ENCODE measurements around the gene GJD4. TPM values are rescaled to one million over a fixed set of nuclear protein-coding genes. Genes with fewer than 3 reads are reported as not detected.
A peak's percentile ranks its signal among the peaks of the same experiment; 100 is the strongest.

GJD4 gene
- total and polyA plus RNA-seq, 2 experiments from 2014 or later = not detected

DNA sequence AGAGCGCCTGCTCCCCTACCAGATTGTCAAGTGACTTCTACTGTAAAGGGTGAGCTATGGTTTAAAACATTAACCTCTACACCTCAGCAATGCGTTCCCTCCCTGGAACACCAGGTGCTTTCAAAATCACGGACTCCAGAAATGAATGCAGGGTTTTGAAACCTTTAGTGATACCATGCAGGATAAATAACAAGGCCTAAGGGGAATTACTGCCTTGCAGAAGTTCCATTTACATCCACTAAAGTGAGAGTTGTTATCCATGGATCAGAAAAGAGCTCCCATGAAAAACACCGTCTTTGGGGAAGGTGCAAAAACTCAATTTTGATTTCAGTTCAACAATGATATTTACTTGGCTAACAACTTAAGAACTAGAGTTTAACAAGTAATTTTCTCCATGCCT is 33.0 kb downstream of the GJD4 start (continued):
- TF ChIP-seq, protein P1, sequence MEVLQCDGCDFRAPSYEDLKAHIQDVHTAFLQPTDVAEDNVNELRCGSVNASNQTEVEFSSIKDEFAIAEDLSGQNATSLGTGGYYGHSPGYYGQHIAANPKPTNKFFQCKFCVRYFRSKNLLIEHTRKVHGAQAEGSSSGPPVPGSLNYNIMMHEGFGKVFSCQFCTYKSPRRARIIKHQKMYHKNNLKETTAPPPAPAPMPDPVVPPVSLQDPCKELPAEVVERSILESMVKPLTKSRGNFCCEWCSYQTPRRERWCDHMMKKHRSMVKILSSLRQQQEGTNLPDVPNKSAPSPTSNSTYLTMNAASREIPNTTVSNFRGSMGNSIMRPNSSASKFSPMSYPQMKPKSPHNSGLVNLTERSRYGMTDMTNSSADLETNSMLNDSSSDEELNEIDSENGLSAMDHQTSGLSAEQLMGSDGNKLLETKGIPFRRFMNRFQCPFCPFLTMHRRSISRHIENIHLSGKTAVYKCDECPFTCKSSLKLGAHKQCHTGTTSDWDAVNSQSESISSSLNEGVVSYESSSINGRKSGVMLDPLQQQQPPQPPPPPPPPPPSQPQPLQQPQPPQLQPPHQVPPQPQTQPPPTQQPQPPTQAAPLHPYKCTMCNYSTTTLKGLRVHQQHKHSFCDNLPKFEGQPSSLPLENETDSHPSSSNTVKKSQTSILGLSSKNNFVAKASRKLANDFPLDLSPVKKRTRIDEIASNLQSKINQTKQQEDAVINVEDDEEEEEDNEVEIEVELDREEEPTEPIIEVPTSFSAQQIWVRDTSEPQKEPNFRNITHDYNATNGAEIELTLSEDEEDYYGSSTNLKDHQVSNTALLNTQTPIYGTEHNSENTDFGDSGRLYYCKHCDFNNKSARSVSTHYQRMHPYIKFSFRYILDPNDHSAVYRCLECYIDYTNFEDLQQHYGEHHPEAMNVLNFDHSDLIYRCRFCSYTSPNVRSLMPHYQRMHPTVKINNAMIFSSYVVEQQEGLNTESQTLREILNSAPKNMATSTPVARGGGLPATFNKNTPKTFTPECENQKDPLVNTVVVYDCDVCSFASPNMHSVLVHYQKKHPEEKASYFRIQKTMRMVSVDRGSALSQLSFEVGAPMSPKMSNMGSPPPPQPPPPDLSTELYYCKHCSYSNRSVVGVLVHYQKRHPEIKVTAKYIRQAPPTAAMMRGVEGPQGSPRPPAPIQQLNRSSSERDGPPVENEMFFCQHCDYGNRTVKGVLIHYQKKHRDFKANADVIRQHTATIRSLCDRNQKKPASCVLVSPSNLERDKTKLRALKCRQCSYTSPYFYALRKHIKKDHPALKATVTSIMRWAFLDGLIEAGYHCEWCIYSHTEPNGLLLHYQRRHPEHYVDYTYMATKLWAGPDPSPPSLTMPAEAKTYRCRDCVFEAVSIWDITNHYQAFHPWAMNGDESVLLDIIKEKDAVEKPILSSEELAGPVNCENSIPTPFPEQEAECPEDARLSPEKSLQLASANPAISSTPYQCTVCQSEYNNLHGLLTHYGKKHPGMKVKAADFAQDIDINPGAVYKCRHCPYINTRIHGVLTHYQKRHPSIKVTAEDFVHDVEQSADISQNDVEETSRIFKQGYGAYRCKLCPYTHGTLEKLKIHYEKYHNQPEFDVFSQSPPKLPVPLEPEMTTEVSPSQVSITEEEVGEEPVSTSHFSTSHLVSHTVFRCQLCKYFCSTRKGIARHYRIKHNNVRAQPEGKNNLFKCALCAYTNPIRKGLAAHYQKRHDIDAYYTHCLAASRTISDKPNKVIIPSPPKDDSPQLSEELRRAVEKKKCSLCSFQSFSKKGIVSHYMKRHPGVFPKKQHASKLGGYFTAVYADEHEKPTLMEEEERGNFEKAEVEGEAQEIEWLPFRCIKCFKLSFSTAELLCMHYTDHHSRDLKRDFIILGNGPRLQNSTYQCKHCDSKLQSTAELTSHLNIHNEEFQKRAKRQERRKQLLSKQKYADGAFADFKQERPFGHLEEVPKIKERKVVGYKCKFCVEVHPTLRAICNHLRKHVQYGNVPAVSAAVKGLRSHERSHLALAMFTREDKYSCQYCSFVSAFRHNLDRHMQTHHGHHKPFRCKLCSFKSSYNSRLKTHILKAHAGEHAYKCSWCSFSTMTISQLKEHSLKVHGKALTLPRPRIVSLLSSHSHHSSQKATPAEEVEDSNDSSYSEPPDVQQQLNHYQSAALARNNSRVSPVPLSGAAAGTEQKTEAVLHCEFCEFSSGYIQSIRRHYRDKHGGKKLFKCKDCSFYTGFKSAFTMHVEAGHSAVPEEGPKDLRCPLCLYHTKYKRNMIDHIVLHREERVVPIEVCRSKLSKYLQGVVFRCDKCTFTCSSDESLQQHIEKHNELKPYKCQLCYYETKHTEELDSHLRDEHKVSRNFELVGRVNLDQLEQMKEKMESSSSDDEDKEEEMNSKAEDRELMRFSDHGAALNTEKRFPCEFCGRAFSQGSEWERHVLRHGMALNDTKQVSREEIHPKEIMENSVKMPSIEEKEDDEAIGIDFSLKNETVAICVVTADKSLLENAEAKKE (CRISPR knock-in tag; IDR thresholded peaks at IDR 0.05) = no peak
- no peak for TF ChIP-seq EZH2phosphoT487 (IDR thresholded peaks at IDR 0.05; ENCODE audit: unreplicated experiment)

DNA sequence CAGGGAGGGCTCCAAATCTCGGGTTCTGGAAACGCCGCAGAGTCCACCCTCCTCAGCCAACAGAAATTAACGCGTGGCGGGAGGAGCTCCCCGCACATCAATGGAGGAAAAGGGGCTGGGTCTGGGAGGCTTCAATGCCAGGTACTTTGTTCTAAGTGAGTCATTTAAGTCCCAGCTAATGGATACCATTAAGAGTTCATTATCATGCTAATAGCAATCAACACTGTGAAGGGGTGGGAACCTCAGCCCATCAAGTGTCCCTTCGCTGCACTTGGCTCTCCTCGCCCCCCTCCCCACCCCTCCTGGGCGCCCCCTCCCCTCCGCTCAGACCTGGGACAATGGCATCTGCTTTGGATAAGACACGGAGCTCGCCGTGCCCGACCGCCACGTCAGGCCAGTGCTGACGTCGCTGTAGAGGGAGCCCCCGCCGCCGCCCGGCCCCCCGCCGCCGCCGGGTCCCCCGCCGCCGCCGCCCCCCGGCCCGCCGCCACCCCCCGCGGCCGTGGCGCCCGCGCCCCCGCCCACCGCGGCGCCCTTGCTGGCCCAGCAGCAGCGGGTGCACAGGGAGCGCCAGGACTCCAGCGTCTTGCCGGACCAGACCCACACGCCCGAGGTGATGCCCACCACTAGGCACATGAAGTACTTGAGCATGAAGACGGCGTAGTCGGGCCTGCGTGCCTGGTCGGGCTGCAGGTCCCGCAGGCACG is 34.0 kb downstream of the GJD4 start:
- DNase-seq (ENCODE audit: low spot score) = peak; percentile 90

More for the DNA sequence above, 34.0 kb downstream of the GJD4 start:
- Histone ChIP-seq H3K36me3 (ENCODE audit: insufficient read depth) (no peaks in the 10 kb centered on the region), H3F3A (replicated peaks; ENCODE audit: low read depth) (0 out of 2 replicates have a peak, but pooled peaks cover 16% of the 10 kb centered on the region), H3K4me3 (peak overlapping the region; percentile 60), H4K20me1 (replicated peaks; ENCODE audit: insufficient read depth) (no peaks in the 10 kb centered on the region), H3K4me1 (ENCODE audit: insufficient read depth) (peaks cover 25% of the 10 kb centered on the region), H3K9me2 (ENCODE audit: insufficient read depth) (no peaks in the 10 kb centered on the region), H2AFZ (no peak overlapping the region), H3K27me3 (ENCODE audit: insufficient read depth) (peaks cover 49% of the 10 kb centered on the region), H3K4me2 (peak overlapping the region; percentile 75), H3K27ac (ENCODE audit: low read depth) (no peak overlapping the region), H3K79me2 (replicated peaks; ENCODE audit: insufficient read depth) (no peaks in the 10 kb centered on the region)
- H3K4me3 Mint-ChIP-seq = peak overlapping the region; percentile 74
- H3K4me1 Mint-ChIP-seq = peaks cover 33% of the 10 kb centered on the region
- TF ChIP-seq NANOG (IDR thresholded peaks at IDR 0.05; ENCODE audit: borderline replicate concordance) = peak; percentile 94
- TF ChIP-seq, protein P1 (CRISPR knock-in tag; IDR thresholded peaks at IDR 0.05) = no peak
- peaks cover 30% of the 10 kb centered on the region for H3K27me3 Mint-ChIP-seq (ENCODE audit: insufficient read depth, low read depth, poor library complexity)
- H3K27ac Mint-ChIP-seq = no peak overlapping the region
- peaks cover 4% of the 10 kb centered on the region for H3K9me3 Mint-ChIP-seq
- peak; percentile 1; the same call in 2 of the 3 replicates for ATAC-seq
- H3K36me3 Mint-ChIP-seq (ENCODE audit: low read depth) = peaks cover 3% of the 10 kb centered on the region; the same call in 2 of the 3 replicates
